Breast epithelium (tissue), 3 donors: ENCODE data around the gene RABL2B.

Experiments used
- CTCF ChIP-seq, 3 donors: fragments of 450-650 bp; IDR thresholded peaks; one replicate each; pipeline ENCODE4 v1.5.1; 2016 to 2017; ENCODE audit warnings: antibody characterized with exemption in 3 of 3, mild to moderate bottlenecking in 3 of 3, moderate library complexity in 3 of 3
- POLR2A ChIP-seq: fragments of 450-650 bp; IDR thresholded peaks from one replicate; pipeline ENCODE4 v1.6.1; 2016; ENCODE audit warnings: antibody characterized with exemption, mild to moderate bottlenecking, moderate library complexity
- POLR2AphosphoS5 ChIP-seq, 3 donors: sonication (generic); formaldehyde crosslinking; IDR thresholded peaks; one replicate each; pipeline ENCODE4 v1.6.1; 2017; ENCODE audit warnings: antibody characterized with exemption in 3 of 3

- TF ChIP-seq CTCF (IDR thresholded peaks at IDR 0.05), result no peak
- TF ChIP-seq POLR2A, result no peak
- no peak for TF ChIP-seq POLR2AphosphoS5 (IDR thresholded peaks at IDR 0.05)
These were observed 50.8 kb downstream of the RABL2B start for GRCh38 chr22:50732681-50733080.
